IPS-20b (cell line): ENCODE measurements around the gene CCL8.

Experiments used
- H3K27ac ChIP-seq: one replicate; pipeline ENCODE4 v1.5.1; 2013; ENCODE audit warnings: low read length
- H3K27me3 ChIP-seq: 2 replicates; pipeline ENCODE4 v1.6.1; 2013; ENCODE audit warnings: mild to moderate bottlenecking, low read length, inconsistent platforms; ENCODE audit not compliant: insufficient read depth
- H3K36me3 ChIP-seq: 2 replicates; pipeline ENCODE4 v1.6.1; 2013; ENCODE audit warnings: low read depth, mild to moderate bottlenecking, inconsistent platforms, low read length, moderate library complexity; ENCODE audit not compliant: insufficient read depth
- H3K4me1 ChIP-seq: 2 replicates; pipeline ENCODE4 v1.6.1; 2013; ENCODE audit warnings: mild to moderate bottlenecking, control low read depth, inconsistent platforms, low read length, moderate library complexity; ENCODE audit not compliant: insufficient read depth
- H3K4me3 ChIP-seq: 2 replicates; pipeline ENCODE4 v1.5.1; 2013; ENCODE audit warnings: mild to moderate bottlenecking, low read length, inconsistent platforms
- H3K9ac ChIP-seq: 2 replicates; pipeline ENCODE4 v1.6.1; 2013; ENCODE audit warnings: low read depth, mild to moderate bottlenecking, inconsistent platforms, low read length, moderate library complexity
- H3K9me3 ChIP-seq: 2 replicates; pipeline ENCODE4 v1.6.1; 2013; ENCODE audit warnings: mild to moderate bottlenecking, low read depth, low read length, inconsistent platforms; ENCODE audit not compliant: insufficient read depth

Gene CCL8

GRCh38 chr17:34319039-34319483 is at the start of gene CCL8:
Gene CCL8, plus strand, starts transcription at chr17:34319435. Its CDS starts 67 bp downstream, at chr17:34319502.
- no peak within 1 kb of the TSS for H3K27ac ChIP-seq
- no peaks in the 10 kb centered on the region for H3K27me3 ChIP-seq
- no peak within 1 kb of the TSS for H3K4me3 ChIP-seq
- no peaks in the 10 kb centered on the region for H3K9me3 ChIP-seq
- H3K36me3 ChIP-seq = no peaks in the 10 kb centered on the region
- no peak within 1 kb of the TSS for H3K9ac ChIP-seq
- no peaks in the 10 kb centered on the region for H3K4me1 ChIP-seq

GRCh38 chr17:34269969-34270368 is 49.3 kb upstream of the CCL8 start, which contains the start of gene CCL7:
Gene CCL7, plus strand, starts transcription at chr17:34270221. Its CDS starts 70 bp downstream, at chr17:34270291.
- Histone ChIP-seq H3K9me3 (no peaks in the 10 kb centered on the region), H3K36me3 (no peaks in the 10 kb centered on the region), H3K4me1 (no peaks in the 10 kb centered on the region), H3K9ac (no peak within 1 kb of the TSS), H3K27ac (no peak within 1 kb of the TSS), H3K4me3 (no peak within 1 kb of the TSS), H3K27me3 (0 out of 2 replicates have a peak, but pooled peaks cover 11% of the 10 kb centered on the region)

DNA sequence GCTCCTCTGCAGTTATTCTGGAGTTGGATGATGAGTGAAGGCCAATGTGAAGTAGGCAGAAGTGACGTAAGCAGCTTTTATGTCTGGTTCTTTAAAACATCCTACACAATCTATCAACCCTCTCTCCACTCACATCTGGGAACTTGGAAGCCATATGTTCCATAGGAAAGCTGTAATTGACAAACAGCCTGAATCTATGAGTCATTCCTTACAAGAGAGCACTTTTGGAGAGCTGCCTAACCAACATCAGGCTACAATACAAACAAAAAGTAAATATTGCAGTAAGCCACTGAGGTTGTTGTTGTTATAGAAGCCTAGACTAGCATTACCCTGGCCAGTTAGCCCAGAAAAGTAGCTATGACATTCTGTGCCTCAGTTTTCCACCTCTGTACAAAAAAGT is 43.4 kb upstream of the CCL8 start:
- Histone ChIP-seq H3K27me3 (0 out of 2 replicates have a peak, but pooled peaks cover 5% of the 10 kb centered on the region), H3K36me3 (no peaks in the 10 kb centered on the region), H3K4me1 (no peaks in the 10 kb centered on the region), H3K9ac (no peak overlapping the region), H3K9me3 (no peaks in the 10 kb centered on the region), H3K4me3 (no peak overlapping the region), H3K27ac (no peak overlapping the region)

DNA sequence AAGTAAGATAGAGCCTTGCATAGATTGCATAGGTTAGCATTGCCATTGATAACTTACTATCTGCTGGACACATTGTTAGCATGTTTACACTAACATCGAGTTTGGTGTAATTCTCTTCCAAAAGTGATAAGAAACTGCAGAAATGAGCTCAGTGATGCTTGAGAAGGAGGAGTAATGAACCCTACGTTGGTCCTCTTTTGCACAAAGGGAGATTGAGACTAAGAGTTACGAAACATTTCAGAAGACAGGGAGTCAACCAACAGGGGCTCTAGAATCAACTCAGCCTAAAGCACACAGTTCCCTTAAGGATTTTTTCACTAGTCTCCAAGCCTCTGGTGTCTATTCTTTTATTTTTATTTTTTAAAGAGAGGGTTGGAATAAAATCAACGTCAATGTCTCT is 42.4 kb upstream of the CCL8 start:
- Histone ChIP-seq H3K9me3 (no peaks in the 10 kb centered on the region), H3K27ac (no peak overlapping the region), H3K27me3 (no peaks in the 10 kb centered on the region), H3K4me3 (no peak overlapping the region), H3K4me1 (no peaks in the 10 kb centered on the region), H3K36me3 (no peaks in the 10 kb centered on the region), H3K9ac (no peak overlapping the region)

DNA sequence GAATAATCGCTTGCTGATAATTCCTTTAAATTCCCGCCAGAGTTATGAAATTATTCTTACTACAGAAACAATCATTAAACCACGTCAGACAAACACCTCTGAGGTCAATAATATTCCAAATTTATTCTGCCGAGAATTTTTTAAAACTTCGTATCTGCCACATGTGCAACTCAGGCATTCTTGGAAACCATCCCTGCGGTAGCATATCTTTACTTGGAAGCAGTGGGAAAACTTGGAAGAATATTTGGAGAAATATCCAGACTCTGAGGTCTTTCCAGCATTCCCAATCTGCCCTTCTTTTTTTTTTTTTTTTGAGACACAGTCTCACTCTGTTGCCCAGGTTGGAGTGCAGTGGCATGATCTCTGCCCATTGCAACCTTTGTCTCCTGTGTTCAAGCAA is 35.7 kb upstream of the CCL8 start:
- H3K4me1 ChIP-seq = no peaks in the 10 kb centered on the region
- H3K36me3 ChIP-seq = no peaks in the 10 kb centered on the region
- no peak overlapping the region for H3K4me3 ChIP-seq
- H3K9ac ChIP-seq = no peak overlapping the region
- H3K27ac ChIP-seq = no peak overlapping the region
- H3K27me3 ChIP-seq = no peaks in the 10 kb centered on the region
- H3K9me3 ChIP-seq = no peaks in the 10 kb centered on the region

GRCh38 chr17:34285286-34285792 is 33.9 kb upstream of the CCL8 start, which contains the start of gene CCL11:
Gene CCL11, plus strand, starts transcription at chr17:34285742. Its CDS starts 67 bp downstream, at chr17:34285809.
- Histone ChIP-seq H3K4me3 (no peak within 1 kb of the TSS), H3K9me3 (no peaks in the 10 kb centered on the region), H3K9ac (no peak within 1 kb of the TSS), H3K27me3 (no peaks in the 10 kb centered on the region), H3K27ac (no peak within 1 kb of the TSS), H3K36me3 (no peaks in the 10 kb centered on the region), H3K4me1 (no peaks in the 10 kb centered on the region)

- Histone ChIP-seq H3K36me3 (no peaks in the 10 kb centered on the region), H3K27ac (no peak overlapping the region), H3K9ac (no peak overlapping the region), H3K4me3 (no peak overlapping the region), H3K9me3 (no peaks in the 10 kb centered on the region), H3K4me1 (no peaks in the 10 kb centered on the region), H3K27me3 (no peaks in the 10 kb centered on the region)
These were observed 31.4 kb upstream of the CCL8 start for GRCh38 chr17:34287875-34288274.

DNA sequence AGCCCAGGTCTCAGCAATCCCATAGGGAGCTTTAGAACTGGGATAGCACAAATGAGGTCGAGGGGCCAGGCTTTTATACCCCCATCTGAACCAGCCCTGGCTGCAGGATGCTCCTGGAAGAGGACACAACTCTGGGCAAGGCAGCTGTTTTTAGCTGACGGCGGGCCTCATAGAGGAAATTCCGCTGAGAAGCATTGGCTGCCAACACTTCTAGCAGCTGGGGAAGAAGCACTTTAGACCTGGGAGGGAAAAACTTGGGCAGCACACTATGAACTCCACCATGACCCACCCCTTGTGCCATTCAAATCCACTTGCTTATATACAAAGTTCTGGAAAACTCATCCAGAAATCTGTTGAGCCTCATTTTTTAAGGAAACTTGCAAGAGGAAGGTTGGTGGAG is 28.6 kb upstream of the CCL8 start:
- Histone ChIP-seq H3K4me3 (no peak overlapping the region), H3K9ac (no peak overlapping the region), H3K36me3 (no peaks in the 10 kb centered on the region), H3K9me3 (no peaks in the 10 kb centered on the region), H3K4me1 (no peaks in the 10 kb centered on the region), H3K27me3 (no peaks in the 10 kb centered on the region), H3K27ac (no peak overlapping the region)

DNA sequence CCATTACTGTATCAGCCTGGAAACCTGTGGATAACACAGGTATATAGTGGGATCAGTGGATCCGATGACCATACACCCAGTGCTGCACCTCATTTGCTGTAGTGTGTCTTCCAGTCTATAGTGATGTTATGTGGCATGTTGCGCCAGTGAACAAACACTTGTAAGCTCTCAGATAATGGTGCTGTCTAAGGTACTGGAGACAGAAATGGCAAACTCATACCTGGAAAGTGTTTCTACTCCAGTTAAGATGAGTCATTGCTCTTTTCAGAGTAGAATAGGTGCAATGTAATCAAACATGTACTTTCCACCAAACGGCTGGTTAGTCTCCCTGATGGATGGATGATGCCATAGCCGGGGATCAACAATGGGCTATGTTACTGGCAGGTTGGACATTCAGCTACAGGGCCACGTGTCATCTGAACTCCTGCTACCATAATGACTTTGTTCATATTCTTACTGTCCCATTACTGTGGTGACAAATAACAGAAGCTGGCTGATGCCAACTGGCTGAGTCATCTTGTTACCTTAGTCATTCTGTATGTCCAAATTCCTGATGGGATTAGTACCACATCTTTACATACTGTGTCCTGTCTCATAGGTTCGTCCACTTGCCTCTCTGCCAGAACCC is 27.4 kb upstream of the CCL8 start:
- Histone ChIP-seq H3K4me3 (no peak overlapping the region), H3K9me3 (no peaks in the 10 kb centered on the region), H3K36me3 (no peaks in the 10 kb centered on the region), H3K9ac (no peak overlapping the region), H3K27me3 (no peaks in the 10 kb centered on the region), H3K27ac (no peak overlapping the region), H3K4me1 (no peaks in the 10 kb centered on the region)

DNA sequence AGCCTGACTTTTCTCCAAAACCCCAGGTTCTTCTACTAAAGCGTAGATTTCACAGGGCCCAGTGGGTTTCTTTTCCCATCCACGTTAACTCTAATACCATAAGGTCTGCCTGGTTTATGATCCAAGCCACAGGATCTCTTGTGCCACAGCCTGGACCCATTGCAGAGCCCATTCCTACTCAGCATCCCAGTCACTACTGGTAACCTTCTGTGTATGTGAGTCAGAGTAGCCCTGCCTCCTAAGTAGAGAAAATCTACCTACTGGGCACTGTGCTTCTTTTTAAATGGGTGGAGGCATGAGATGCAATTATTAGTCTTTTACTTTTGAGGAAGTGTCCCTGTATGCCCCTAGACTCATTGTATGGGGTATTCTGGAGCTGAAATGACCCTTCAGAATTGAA is 20.2 kb upstream of the CCL8 start:
- H3K27me3 ChIP-seq = peaks cover 10% of the 10 kb centered on the region

DNA sequence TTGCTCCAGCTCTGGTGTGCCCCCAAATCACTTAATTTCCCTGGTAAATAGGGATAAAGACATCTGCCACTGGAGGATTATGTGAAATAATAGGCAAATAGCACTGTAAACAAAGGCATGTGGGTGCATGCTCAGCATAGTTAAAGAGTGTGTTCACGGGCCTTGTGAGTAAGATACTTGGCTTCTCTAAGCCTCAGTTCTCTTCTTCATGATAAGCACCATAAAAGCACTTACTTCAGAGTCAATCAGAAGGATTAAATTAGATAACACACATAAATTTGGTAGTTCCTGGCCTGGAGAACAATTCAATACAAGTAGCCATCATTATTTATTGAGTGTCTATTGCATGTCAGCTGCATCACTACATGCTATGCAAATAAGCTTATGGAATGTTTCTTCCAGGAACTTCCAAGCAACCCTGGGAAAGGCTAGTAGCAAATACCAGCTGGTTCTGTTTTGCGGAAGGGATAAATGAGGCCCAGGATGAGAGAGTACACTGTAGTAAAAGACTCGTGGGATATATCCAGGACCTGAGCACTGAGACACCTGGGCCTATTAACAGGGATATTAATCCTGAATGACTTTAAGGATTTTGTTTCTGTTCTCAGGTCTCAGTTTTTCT is 19.2 kb upstream of the CCL8 start:
- Histone ChIP-seq H3K36me3 (no peaks in the 10 kb centered on the region), H3K4me1 (no peaks in the 10 kb centered on the region), H3K27me3 (peaks cover 10% of the 10 kb centered on the region), H3K9me3 (no peaks in the 10 kb centered on the region), H3K9ac (no peak overlapping the region), H3K4me3 (no peak overlapping the region), H3K27ac (no peak overlapping the region)

More for the DNA sequence above, 20.2 kb upstream of the CCL8 start:
- H3K4me1 ChIP-seq = no peaks in the 10 kb centered on the region
- H3K9ac ChIP-seq = no peak overlapping the region
- no peaks in the 10 kb centered on the region for H3K9me3 ChIP-seq
- no peaks in the 10 kb centered on the region for H3K36me3 ChIP-seq
- no peak overlapping the region for H3K4me3 ChIP-seq
- H3K27ac ChIP-seq = no peak overlapping the region
